RPMI8226 (cell line): ENCODE data around the gene CHMP3.

Experiments
- DNase-seq: peaks from one replicate; pipeline ENCODE4 v3.0.0-alpha.2; 2015

Gene CHMP3

DNA sequence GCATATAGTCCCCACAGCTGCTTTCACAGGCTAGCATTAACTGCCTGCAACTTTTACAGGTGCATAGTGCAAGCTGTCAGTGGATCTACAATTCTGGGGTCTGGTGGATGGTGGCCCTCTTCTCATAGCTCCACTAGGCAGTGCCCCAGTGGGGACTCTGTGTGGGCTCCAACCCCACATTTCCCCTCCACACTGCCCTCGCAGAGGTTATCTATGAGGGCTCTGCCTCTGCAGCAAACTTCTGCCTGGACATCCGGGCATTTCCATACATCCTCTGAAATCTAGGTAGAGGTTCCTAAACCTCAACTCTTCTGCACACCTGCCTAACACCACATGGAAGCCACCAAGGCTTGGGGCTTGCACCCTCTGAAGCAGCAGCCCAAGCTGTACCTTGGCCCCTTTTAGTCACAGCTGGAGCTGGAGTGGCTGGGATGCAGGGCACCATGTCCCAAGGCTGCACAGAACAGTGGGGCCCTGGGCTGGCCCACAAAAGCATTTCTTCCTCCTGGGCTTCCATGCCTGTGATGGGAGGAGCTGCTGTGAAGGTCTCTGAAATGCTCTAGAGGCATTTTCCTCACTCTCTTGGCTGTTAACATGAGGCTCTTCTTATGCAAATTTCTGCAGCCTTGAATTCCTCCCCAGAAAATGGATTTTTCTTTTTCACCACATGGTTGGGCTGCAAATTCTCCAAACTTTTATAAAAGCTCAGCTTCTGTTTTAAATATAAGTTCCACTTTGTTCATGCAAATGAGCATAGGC is 62.7 kb downstream of the CHMP3 start:
- DNase-seq: no peak

DNA sequence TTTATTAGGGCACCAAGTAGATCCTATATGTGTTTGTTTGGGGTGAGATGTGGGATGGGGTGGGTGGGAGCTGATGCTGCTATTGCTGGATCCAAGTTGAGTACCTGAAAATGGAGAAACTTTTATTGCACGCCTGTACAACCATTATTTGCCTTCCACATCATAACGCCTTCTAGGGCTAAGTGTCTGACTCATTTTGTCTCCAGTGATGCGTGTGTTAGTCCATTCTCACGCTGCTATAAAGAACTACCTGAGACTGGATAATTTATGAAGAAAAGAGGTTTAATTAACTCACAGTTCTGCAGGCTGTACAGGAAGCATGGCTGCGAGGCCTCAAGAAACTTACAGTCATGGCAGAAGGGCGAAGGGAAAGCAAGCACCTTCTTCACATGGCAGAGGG is 63.9 kb downstream of the CHMP3 start:
- DNase-seq: no peak

DNA sequence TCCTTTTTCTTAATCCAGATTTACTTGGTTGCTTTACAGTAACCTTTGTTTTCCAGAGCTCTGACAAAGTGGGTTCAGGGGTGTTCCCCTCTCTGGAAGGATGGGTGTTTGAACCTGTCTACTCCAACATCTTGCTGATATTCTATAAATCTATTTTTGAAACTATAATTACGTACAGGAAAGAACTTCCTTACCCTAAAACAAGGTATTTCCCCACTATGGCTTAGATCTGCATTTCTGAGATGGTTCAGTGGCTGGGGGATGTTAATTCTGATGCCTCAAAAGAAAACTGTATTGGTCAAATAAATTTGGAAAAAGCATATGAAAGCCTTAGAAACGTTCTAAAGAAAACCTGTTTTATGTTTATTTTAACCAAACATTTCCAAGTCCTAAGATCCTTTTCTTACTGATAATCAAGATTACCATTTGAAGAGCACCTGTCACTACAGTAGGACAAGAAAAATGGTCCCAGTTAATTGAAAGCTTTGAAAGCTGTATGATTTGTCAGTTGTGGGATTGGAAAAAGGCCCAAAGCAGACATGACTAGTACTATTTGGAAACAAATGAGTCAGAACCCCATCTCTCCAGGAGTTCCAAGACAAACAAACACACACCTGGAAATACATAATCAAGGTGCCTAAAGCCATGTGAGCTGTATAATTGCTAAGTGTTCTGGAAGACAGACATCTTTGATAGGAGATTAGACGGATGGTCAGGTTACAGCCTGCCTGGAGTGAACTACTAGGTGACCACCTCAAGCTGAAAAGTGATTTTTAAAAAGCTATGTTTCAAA is 64.6 kb downstream of the CHMP3 start:
- no peak for DNase-seq

DNA sequence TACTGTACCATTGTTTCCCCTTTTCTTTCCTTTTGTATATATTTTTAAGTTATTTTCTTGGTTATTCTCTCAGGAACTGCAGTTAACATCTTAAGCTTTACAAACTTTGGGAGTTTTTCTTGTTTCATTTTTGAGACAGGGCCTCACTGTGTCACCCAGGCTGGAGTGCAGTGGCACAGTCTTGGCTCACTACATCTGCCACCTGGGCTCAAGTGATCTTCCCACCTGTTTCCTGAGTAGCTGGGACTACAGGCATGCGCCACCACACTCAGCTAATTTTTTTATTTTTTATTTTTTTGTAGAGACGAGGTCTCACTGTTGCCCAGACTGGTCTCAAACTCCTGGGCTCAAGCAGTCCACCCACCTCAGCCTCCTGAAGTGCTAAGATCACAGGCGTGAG is 66.9 kb downstream of the CHMP3 start:
- DNase-seq: peak; percentile 11

DNA sequence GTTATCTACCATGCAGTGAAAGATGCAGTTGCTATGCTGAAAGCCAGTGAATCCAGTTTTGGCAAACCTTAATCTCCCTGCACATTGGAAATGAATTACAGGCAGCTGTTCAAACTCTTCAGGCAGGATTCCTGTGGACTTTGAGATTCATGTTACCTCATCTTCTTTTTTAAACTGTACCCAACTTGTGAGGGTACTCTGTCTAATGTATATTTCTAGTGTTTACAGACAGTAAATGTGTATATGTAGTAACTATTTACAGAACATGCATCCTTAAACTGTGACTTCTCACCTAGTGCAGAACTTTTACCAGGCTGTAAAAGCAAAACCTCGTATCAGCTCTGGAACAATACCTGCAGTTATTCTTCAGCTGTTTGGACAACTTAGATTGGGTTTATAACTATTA is 71.2 kb downstream of the CHMP3 start:
- no peak for DNase-seq

DNA sequence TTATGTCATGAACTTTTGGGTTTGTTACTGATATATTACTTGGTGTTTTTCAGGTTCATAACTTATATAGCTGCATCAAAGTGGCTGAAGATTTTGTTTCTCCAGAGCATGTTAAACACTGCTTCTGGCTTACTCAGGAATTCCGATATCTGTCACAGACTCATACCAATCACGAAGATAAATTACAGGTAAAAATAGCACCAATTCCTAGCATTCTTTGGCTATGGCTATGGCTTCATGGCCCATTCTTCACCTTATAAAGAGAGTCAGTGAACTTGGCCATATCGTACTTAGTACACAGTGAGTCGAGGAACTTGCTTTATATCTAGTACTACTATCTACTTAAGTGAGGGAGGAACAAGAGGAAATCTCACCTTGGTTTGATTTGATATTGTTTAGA is 72.2 kb downstream of the CHMP3 start:
- DNase-seq: no peak

DNA sequence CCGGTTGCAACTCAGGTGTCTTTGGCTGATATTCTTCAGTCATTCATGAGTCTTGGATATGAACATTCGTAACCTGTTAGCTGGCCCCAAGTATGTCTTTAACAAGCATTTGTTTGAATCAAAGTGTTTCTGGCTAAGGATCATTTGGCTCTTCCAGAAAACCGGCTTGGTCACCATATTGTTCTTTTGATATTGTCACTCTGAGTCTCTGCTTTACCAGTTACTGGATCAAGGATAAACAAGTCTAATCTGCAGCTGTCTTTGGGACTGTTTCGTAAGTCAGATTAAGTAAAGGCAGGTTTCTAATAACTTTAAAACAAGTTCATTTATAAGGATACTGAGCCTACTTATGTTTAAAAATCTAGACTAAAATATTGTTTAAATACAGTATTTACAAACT is 73.0 kb downstream of the CHMP3 start:
- no peak for DNase-seq

DNA sequence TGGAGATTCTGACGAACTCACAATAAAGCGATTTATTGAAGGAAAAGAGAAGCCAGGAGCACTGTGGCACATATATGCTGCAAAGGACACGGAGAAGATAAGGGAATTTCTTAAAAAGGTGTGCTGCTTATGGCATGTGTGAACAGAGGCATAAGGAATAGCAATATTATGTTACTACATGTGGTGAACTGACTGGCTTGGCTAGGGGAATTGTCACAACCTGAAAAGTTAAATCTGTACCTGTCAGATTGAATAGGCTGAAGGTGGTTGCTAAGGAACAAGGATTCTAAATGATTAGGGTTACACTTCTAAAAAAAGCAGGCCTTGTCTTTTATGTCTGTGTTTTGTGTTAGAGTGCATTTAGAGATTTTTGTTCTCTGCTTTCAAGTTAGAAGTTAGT is 73.7 kb downstream of the CHMP3 start:
- DNase-seq: no peak

DNA sequence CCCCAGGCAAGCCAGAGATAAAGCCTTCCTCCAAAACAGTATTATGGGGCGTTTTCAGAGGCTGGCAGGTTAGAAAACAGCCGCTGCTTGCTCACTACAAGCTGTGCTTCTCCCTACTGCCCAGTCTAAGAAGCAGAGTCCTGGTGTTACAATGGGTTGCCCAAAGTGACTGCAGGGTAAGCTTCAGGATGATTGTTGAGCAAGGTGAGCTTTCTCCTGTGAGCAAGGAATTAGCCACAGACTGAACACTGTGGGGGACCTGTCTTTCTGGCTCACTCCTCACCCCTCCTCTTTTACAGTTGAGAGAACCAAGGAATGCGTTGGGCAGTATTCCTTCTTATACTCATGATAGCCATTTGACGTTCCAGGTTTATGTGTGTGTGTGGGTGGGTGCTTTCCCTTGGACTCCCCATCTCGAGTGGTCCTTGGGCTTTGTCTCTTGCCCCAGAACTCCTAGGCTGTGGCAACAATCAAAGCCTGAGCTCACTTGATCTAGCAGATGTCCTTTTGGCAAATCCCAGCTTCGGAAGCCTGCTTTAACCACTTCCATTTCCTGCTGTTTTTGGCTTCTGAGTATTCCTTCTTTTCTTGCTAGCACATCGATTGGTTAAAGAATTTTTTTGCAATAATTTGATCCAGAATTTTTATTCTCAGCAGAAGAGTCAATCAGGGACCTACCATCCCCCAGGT is 74.5 kb downstream of the CHMP3 start:
- no peak for DNase-seq

DNA sequence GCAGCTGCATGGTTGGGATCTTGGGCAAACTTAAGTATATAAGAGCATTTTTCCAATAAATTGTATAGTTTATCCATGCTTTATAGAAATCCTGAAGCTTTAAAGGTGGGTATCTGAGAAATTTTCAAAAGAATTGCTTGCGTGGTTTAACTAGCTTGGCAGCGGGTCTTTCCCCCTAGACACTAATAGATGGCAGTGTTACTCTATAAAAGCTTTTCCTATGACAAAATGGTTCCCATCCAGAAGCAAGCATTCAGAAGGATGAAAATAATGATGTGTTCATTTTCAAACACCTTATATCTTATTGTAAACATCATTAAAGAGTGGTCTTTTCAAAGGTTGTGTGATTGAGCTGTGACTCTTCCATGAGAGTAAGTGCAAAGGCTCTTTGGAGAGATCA is 76.2 kb downstream of the CHMP3 start:
- DNase-seq: no peak

DNA sequence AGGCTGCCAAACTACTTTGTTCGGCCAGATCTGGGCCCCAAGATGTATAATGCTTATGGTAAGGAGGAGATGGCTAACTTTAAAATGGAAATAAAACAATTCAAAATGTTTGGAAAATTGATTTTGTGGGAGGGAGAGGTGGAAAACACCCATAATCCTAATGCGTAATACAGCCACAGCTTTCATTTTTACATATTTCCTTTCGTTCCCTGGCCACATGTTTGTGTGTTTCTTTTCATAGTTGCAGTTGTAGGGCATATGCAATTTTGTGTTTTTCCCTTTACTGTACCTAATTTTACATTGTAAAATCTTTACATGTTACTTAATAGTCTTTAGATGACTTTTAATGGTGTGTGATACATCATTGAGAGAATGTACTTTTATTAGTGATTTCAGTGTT is 77.4 kb downstream of the CHMP3 start:
- DNase-seq: no peak

DNA sequence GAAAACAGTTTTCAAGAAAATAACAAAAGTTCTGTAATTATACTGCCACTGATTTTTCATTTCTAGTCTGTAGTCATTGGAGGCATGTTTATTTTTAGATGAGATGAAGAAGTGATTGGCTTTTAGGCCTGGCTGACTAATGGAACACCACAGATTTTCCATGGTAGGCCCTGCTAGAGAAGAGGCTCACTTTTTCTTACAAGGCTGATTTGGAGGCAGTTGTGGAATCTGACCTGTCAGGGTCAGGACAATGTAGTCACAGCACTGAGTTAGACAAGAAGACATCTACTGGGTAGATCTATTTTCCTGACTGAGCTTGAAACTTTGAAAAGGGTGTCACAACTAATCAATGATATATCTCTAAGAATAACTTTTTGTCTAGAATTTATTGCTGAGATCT is 78.1 kb downstream of the CHMP3 start:
- DNase-seq: no peak

DNA sequence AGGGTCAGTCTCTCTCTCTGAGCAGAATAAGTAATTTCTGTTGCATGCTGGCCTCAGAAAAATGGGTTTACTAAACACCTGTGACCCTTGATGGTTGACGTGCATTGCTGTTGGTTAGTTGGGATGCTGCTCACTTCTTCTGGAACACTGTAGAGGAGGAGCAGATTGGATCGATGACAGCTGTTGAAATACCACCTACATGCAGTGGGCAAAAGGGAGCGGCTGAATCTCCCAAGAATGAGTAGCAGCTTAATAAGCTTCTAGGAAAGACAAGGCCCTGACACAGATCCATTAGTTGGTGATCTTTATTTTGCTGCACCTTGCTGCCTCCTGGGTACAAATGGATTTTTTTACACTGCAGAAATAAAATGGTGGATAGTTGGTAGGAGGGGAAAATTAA is 78.9 kb downstream of the CHMP3 start:
- no peak for DNase-seq

DNA sequence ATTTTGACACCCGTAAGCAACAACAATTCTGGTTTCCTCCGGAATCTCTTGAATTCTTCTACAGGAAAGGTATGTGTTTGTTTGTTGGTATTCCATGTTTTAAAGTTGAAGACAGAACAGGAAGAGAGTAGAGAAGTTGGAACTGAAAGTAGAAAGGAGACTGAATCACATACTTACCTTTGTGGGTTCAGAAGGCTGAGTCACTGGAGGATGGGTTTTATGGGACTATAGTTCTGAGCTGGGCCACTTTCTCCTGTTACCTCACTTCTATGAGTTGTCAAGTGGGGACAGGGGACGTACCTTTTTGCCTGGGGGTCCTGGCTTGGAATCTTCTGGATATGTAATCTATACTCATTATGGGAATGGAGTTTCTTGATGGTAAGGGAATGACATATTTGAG is 81.2 kb downstream of the CHMP3 start:
- no peak for DNase-seq

DNA sequence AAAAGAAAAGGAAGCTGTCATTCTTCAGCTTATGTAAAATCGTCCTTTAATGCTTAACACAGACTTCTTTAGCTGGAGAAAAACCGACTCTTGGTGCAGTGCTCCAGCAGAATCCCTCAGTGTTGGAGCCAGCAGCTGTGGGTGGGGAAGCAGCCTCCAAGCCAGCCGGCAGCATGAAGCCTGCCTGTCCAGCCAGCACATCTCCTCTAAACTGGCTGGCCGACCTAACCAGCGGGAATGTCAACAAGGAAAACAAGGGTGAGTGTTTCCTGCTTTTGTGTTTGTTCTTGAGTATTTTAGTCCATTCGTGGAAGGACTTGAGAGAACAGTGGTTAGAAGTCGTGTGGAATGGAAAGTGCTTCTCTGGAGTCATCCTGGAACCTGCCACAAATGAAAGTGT is 83.1 kb downstream of the CHMP3 start:
- DNase-seq: no peak

DNA sequence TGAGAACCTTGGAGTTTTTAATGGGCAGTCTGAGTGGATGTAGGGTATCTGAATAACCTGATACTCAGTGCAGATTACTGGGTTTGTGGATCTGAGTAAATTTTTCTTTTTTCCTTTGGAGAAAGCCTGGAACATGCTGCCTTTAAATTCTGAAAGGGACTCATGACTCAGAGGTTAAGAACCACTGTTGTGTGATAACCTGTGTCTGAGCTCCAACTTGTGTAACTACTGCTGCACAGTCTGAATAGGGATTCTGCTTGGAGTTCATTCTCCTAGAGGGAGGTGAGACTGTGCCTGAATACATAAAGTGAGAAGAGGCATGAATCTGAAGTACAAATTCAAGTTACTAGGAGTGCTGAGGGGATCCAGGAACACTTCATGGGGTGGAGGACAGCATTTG is 85.9 kb downstream of the CHMP3 start:
- no peak for DNase-seq

DNA sequence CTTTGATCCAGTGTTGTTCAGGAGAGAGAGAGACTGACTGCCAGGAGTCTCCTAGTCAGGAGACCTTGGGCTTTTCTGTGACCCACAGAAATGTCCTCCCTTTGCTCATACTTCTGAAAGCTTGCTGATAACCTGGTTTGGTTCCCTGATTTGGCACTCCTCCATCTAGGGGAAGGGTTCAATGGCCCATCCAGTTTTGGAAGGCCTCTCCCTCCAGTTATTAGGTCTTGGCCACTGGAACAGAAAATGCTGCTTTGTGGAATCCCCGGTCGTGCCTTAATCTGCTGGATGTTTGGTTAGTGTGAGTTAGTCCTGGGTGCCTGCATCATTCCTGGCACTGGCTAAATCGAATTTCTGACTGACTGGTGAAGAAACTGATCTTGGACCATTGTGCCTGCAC is 86.3 kb downstream of the CHMP3 start:
- no peak for DNase-seq

DNA sequence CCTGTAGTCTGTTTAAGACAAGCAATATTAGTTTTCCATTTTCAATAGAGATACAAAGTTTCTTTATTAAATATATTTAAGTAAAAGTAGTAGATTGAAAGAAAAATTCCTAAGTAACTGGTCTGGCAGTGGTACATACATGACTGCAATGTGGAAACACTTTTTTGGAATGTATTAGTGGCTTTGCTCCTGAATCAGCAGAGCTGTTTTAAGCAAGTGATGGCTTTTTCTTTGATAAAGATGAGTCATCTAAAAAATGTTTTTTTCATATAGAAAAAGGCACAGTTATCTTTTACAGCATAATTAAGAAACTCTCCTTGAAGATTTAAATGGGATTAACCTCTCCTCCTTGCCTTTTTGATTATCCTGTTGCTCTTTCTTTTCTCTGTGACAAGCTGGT is 87.2 kb downstream of the CHMP3 start:
- DNase-seq: no peak

DNA sequence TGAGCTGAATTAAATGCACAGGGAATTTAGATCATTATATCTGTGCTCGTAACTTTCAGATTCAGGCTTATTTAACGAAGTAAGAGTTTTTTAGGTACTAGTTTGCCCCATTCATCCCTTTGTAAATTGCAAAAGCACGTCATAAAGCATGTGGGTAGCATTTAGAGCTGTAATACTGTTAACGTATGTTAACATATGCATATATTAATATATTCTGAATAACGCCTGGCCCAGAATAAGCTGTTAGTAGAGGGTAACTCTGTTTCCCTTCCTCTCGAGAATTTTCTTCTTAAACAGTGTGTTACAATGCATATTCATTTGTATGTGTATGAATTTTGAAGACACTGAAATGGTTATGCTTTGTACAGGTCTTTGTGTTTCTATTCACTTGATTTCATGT is 91.6 kb downstream of the CHMP3 start:
- DNase-seq: no peak

DNA sequence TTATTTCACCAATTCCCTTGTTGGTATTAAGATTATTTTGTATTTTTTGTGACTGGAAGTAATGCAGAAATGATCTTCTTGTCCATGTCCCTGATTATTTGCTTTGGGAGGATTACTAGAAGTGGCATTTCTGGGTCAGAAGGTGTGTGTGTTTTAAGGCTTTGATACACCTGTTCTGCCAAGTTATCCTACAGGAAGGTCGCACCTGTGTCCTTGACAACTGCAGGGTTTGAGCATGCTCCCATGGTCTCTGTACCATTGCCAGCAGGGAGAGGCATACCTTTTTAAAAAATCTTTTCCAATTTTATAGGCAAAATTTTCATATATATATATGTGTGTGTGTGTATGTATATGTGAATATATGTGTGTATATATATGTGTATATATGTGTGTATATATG is 92.4 kb downstream of the CHMP3 start:
- DNase-seq: no peak

DNA sequence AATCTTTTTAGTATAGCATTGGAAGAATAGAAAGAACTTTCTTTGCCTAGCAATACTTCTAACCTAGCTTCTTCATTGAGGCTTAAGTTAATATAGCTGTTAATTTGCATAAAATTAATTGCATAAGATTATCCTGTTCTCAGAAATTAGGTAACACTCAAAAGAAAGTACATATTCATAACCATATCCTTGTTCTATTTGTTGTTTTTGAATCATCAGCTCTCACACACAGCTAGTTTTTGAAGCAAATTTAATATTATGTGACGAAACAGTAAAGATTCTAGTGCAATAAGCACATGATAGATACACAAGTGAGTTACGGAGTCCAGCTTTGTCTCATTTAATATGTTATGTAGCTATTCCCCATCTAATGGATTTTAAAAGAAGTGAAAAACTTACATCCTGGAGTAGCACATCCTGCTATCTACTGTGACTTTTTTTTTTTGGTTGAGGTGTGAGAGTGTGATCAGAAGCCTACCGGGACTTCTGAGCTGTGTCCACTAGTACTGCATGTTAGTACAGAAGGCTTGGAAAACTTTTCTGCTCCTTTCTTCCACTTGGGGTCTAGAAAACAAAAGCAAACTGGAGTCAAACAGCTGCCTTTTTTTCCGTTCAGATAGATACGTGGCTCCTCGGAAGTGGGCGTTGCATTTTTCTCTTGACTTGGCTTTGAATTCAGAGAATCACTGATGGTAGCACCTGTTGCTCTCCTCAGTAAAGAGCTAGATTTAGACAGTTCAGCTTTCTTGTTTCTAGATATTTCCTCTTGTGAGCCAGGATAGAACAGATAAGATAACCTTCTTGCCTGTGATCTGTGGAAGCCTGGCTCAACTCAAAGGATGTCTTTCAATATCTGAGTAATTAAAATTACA is 94.8 kb downstream of the CHMP3 start:
- DNase-seq: no peak

DNA sequence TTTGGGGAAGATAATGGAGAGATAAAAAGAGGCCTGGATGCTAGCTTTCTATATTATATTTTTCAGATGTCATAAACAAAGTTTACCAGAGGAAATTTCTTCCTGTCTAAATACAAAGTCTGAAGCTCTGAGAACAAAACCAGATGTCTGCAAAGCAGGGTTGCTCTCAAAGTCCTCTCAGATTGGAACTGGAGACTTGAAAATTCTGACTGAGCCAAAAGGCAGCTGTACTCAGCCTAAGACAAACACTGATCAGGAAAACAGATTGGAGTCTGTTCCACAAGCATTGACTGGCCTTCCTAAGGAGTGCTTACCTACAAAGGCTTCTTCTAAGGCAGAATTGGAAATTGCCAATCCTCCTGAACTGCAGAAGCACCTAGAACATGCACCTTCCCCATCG is 96.9 kb downstream of the CHMP3 start:
- DNase-seq: no peak

DNA sequence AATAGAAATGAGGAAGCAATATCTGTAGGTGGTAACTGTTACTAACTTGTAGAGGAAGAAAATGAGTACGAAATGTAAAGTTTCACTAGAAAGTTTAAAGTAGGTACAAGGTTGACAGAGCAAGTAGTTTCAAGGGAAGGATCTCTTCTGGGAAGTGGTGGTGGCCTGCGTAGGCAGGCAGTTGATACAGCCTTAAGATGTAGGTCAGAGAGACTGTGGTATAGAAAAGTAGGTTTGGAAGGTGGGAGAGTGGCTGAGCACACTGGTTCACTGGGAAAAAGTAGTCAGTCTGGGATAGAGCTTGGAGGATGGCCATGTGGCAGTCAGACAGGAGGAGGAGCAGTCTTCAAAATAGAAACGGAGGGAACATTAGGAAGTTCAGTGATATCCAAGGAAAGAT is 98.6 kb downstream of the CHMP3 start:
- no peak for DNase-seq
